Stimulated activated effector memory CD8-positive, alpha-beta T cell treated with anti-CD3 and anti-CD28 coated beads, Interleukin-12 subunit alpha, Interleukin-12 subunit beta, amount 100 ng/mL, for 72 hours (primary cell): ENCODE data around the gene KDM6A.
"Not testable (repeated sequence)": the region's sequence is repeated elsewhere in the genome, so short reads cannot be mapped to it uniquely, and the experiment has no call there.

Source experiments
- ATAC-seq: fragments of 150-1000 bp; cut with Tn5 transposase; 2 replicates; pipeline ENCODE4 v1.10.0; 2021
- DNase-seq, 2 donors: peaks; one replicate each; pipeline ENCODE4 v3.0.0; 2021 to 2022; ENCODE audit warnings: low spot score in 2 of 2
- H3K27ac Mint-ChIP-seq: one replicate; pipeline ENCODE4 v1.8.0; 2022; ENCODE audit warnings: mild to moderate bottlenecking, mixed read lengths
- H3K36me3 Mint-ChIP-seq: one replicate; pipeline ENCODE4 v1.8.0; 2022; ENCODE audit warnings: mild to moderate bottlenecking, mixed read lengths
- H3K4me1 Mint-ChIP-seq: one replicate; pipeline ENCODE4 v1.8.0; 2022; ENCODE audit warnings: mixed read lengths
- H3K4me3 Mint-ChIP-seq: one replicate; pipeline ENCODE4 v1.8.0; 2022; ENCODE audit warnings: mild to moderate bottlenecking, mixed read lengths
- H3K9me3 Mint-ChIP-seq: one replicate; pipeline ENCODE4 v1.8.0; 2022; ENCODE audit warnings: mixed read lengths

Gene KDM6A

DNA sequence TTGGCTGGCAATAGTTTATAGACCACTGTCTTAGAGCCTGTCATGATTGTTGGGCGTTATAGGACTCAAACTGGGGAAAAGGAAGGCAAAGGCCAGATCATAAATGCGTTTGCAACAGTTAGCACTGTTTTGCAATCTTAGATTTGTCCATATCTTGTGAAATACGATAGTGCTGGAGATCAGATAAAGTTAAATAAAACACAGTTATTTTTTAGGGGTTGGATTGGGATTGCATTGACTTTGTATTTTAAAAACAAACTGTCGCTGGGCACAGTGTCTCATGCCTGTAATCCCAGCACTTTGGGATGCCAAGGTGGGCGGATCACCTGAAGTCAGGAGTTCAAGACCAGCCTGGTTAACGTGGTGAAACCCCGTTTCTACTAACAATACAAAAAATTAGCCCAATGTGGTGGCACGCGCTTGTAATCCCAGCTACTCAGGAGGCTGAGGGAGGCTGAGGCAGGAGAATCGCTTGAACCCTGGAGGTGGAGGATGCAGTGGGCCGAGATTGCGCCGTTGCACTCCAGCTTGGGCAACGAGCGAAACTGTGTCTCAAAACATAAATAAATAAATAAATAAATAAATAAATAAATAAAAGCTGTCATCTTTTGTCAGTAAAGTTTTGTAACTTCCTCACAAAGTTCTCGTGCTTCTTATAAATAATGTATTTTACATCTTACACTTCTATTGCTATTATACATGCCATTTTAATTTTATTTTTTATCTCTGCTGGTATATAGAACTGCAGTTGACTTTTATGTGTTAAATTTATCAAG, 117.2 kb downstream of the KDM6A start:
- Mint-ChIP-seq H3K4me1 (peaks cover 38% of the 10 kb centered on the region), H3K9me3 (peaks cover 2% of the 10 kb centered on the region), H3K4me3 (no peak overlapping the region), H3K27ac (no peak overlapping the region), H3K36me3 (peaks cover 15% of the 10 kb centered on the region)
- no peak for ATAC-seq
- no peak for DNase-seq

DNA sequence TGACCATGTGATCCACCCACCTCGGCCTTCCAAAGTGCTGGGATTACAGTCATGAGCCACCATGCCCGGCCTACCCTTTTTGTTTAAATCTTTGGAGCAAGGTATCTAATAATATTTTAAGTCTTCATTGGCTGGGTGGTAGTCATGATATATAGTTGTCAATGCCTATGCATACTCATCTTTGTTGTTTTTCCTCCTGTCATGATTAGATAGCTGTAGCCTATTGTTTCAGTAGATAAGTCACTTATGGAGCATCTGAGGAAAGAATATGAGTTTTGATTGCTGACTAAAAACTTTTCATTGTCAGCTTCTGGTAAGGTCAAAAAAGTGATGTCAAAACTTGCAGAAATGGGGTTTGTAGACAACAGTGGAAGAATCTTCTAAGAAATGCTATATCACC, 119.8 kb downstream of the KDM6A start:
- peaks cover 45% of the 10 kb centered on the region for H3K4me1 Mint-ChIP-seq
- H3K27ac Mint-ChIP-seq: no peak overlapping the region
- peak; percentile 50 for ATAC-seq
- DNase-seq: no peak
- no peak overlapping the region for H3K4me3 Mint-ChIP-seq
- H3K36me3 Mint-ChIP-seq: peaks cover 15% of the 10 kb centered on the region
- H3K9me3 Mint-ChIP-seq: peaks cover 2% of the 10 kb centered on the region

GRCh38 chrX:44996277-44996676, 123.3 kb downstream of the KDM6A start:
- no peak for DNase-seq

DNA sequence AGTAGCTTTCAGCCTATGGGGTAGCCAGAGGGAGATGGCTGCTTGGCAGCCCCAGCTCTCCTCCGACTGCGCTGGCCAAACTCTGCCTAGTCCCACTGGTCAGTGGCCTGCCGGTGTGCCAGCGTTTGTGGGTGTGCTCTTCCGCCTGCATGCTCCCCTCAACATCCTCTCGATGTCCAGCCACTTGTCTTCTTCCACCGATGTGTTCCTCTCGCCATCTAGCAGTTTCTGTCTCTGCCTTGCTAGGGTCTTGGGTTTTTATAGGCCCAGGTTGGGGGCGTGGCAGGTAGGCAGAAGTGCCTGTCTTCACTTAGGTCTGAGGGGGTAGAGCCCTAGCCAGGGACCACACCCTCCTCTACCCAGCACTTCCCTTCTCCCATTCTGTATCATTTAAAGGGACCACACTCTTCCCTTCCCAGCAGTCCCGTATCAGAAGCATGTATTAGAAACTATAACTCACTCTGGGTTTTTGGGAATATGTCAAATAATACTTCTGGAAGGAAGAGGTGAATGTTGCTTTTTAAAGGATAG, 124.4 kb downstream of the KDM6A start:
- H3K36me3 Mint-ChIP-seq: peaks cover 19% of the 10 kb centered on the region
- H3K9me3 Mint-ChIP-seq: no peaks in the 10 kb centered on the region
- ATAC-seq (no peak), DNase-seq (no peak)
- H3K27ac Mint-ChIP-seq: peak overlapping the region; percentile 30
- peak overlapping the region; percentile 31 for H3K4me3 Mint-ChIP-seq
- peaks cover 45% of the 10 kb centered on the region for H3K4me1 Mint-ChIP-seq

More at GRCh38 chrX:44996277-44996676, 123.3 kb downstream of the KDM6A start:
- H3K4me1 Mint-ChIP-seq: peaks cover 45% of the 10 kb centered on the region
- peaks cover 19% of the 10 kb centered on the region for H3K36me3 Mint-ChIP-seq
- no peaks in the 10 kb centered on the region for H3K9me3 Mint-ChIP-seq
- peak; percentile 98 for ATAC-seq
- no peak overlapping the region for H3K4me3 Mint-ChIP-seq
- H3K27ac Mint-ChIP-seq: no peak overlapping the region

DNA sequence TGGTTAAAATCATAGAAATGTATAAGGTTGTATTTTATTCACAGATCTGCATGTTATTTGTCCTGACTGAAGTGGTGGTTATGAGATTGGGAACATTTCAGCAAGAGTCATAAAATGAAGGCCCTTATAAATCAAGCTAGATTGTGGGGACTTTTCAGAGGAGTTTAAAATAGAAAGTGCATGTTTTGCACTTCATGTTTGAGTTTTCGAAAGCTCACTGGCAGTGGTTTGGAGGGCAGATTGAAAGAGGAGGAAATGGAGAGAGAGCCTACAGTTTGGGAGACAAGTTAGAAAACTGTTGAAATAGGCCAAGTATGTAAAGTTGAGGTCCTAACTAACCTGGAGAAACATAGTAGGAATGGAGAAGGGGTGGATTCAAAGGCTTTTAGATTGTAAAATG, 124.9 kb downstream of the KDM6A start:
- Mint-ChIP-seq H3K36me3 (peaks cover 16% of the 10 kb centered on the region), H3K4me3 (peak overlapping the region; percentile 31), H3K9me3 (no peaks in the 10 kb centered on the region), H3K27ac (peak overlapping the region; percentile 30), H3K4me1 (peaks cover 45% of the 10 kb centered on the region)
- ATAC-seq: no peak
- no peak for DNase-seq

GRCh38 chrX:44999237-44999636, 126.2 kb downstream of the KDM6A start:
- ATAC-seq: peak; percentile 71
- Mint-ChIP-seq H3K27ac (peak overlapping the region; percentile 9), H3K4me1 (peaks cover 51% of the 10 kb centered on the region)
- not testable (repeated sequence) for H3K9me3 Mint-ChIP-seq, H3K4me3 Mint-ChIP-seq, H3K36me3 Mint-ChIP-seq, DNase-seq

DNA sequence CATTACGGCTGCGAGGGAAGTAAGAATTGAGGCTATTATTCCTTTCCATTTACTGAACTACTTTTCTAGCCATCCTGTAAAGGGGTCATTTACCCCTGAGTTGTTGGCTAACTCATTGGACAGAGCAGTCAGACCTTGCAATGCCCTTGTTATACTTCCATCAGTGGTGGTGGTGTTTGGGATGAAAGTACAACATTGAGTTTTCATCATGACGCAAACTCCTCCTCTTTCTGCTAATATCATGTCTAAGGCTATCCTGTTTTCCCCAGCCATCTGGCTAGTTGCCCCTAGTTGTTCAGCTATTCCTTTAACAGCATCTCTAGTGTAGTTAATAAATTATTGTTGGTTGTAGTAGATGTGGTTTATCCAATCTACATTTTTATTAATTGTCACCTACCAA, 126.9 kb downstream of the KDM6A start:
- not testable (repeated sequence) for H3K4me3 Mint-ChIP-seq, ATAC-seq, H3K9me3 Mint-ChIP-seq, DNase-seq, H3K36me3 Mint-ChIP-seq
- peaks cover 47% of the 10 kb centered on the region for H3K4me1 Mint-ChIP-seq
- peak overlapping the region; percentile 9 for H3K27ac Mint-ChIP-seq

DNA sequence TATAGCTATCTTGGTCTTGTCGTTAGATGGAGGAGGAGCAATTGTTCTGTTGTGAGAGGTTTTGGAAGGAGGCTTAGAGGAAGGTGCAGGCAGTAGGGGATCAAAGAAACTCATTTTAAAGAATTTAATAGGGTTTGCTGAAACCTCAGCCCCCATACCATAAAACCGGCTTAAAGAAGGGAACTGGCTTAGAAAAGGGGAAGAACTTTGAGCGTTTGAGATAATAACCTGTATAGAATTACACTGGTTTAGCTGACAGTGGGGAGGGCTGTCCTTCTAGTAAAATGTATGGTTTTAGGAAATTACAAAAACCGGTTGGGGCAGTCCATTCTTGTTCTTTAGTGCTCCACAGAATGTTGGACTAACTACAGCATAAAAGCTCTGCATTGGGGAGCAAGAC, 128.1 kb downstream of the KDM6A start:
- H3K36me3 Mint-ChIP-seq: peaks cover 10% of the 10 kb centered on the region
- DNase-seq (no peak), ATAC-seq (no peak)
- no peaks in the 10 kb centered on the region for H3K9me3 Mint-ChIP-seq
- peak overlapping the region; percentile 54 for H3K4me3 Mint-ChIP-seq
- peak overlapping the region; percentile 60 for H3K27ac Mint-ChIP-seq
- peaks cover 50% of the 10 kb centered on the region for H3K4me1 Mint-ChIP-seq

DNA sequence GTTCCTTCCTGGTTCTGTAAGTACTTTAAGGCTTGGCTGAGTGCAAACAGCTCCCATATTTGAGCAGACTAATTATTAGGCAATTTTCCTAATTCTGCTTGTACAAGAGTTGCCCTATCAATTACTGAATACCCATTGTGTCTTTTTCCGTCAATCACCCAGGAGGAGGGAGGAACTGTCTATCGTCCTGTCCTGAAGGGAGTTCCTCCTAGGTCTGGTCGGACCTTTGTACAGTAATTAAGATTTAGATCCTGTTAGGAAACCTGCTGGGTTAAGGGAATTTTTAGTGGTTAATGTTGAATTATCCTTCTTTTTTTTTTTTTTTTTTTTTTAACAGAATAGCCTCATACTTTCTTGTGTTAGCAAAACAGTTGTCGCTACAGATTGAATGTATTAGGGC, 130.1 kb downstream of the KDM6A start:
- Mint-ChIP-seq H3K4me1 (peaks cover 47% of the 10 kb centered on the region), H3K4me3 (no peak overlapping the region), H3K36me3 (peaks cover 16% of the 10 kb centered on the region), H3K27ac (no peak overlapping the region), H3K9me3 (no peaks in the 10 kb centered on the region)
- ATAC-seq: no peak
- no peak for DNase-seq

DNA sequence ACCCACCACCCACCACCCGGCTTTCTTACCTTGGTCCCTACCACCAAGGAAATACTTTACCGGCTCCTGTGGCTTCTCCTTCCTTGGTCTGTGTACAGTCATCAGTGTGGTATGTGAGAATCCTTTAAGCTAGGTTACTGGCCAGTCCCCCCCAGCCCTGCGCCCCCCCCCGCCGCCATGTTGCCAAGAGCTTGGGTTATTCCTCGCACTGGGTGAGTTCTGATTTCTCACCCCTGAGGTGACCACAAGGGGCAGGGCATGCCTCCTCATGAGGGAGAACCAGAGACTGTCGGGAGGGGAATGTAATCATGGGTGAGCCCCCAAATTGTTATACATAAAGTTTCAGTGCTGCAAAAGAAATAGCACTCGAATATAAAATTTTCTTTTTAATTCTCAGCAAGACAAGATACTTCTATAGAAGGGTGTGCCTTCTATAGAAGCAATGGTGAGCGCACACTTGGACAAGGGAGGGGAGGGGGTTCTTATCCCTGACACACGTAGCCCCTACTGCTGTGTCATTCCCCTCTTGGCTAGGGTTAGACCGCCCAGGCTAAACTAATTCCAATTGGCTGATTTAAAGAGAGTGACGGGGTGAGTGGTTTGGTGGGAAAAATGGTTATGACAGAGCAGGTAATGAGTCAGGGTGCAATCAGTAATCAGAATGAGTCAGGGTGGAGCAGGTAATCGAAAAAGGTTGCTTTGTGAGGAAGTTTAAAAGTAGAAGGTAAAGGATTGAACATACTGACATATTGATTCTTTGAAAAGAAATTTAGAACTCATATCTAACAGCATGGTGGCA, 133.2 kb downstream of the KDM6A start:
- peak overlapping the region; percentile 75 for H3K27ac Mint-ChIP-seq
- peak; percentile 78 for ATAC-seq
- H3K4me1 Mint-ChIP-seq: peaks cover 39% of the 10 kb centered on the region
- peaks cover 13% of the 10 kb centered on the region for H3K36me3 Mint-ChIP-seq
- no peaks in the 10 kb centered on the region for H3K9me3 Mint-ChIP-seq
- DNase-seq: no peak
- peak overlapping the region; percentile 42 for H3K4me3 Mint-ChIP-seq

GRCh38 chrX:45007598-45007997, 134.6 kb downstream of the KDM6A start:
- Mint-ChIP-seq H3K27ac (peak overlapping the region; percentile 77), H3K4me1 (peaks cover 34% of the 10 kb centered on the region), H3K4me3 (peak overlapping the region; percentile 36), H3K36me3 (peaks cover 13% of the 10 kb centered on the region), H3K9me3 (no peaks in the 10 kb centered on the region)
- DNase-seq (no peak), ATAC-seq (peak; percentile 72)

GRCh38 chrX:45009371-45010000, 136.5 kb downstream of the KDM6A start:
- H3K9me3 Mint-ChIP-seq: no peaks in the 10 kb centered on the region
- H3K36me3 Mint-ChIP-seq: peaks cover 13% of the 10 kb centered on the region
- ATAC-seq (no peak), DNase-seq (no peak)
- peaks cover 41% of the 10 kb centered on the region for H3K4me1 Mint-ChIP-seq
- H3K4me3 Mint-ChIP-seq: no peak overlapping the region
- no peak overlapping the region for H3K27ac Mint-ChIP-seq

DNA sequence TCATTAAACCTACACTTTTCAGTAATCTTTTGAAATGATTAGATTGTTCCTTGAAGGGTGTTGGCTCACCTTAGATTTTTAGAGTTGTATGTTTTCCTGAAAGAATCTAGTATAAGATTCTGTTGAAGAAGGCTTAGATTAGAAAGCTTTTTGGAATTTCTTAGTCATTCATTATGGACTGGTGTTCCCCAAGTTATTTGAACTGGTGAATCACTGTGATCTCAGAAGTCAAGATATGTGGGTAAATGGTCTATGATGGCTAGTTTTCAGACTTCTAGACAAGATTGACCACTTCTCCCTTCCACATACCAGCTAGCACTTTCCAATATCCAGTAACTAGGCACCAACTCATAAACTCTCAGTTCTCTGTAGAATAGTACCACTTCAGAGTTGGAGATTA, 138.1 kb downstream of the KDM6A start:
- Mint-ChIP-seq H3K27ac (peak overlapping the region; percentile 26), H3K9me3 (no peaks in the 10 kb centered on the region), H3K4me3 (no peak overlapping the region), H3K4me1 (peaks cover 37% of the 10 kb centered on the region), H3K36me3 (peaks cover 6% of the 10 kb centered on the region)
- DNase-seq (no peak), ATAC-seq (no peak)

- DNase-seq: no peak
- Mint-ChIP-seq H3K9me3 (no peaks in the 10 kb centered on the region), H3K36me3 (peaks cover 2% of the 10 kb centered on the region), H3K4me1 (peaks cover 32% of the 10 kb centered on the region), H3K4me3 (no peak overlapping the region), H3K27ac (no peak overlapping the region)
- no peak for ATAC-seq
Observed at GRCh38 chrX:45011597-45011996, 138.6 kb downstream of the KDM6A start.

GRCh38 chrX:45017946-45018345, 145.0 kb downstream of the KDM6A start:
- Mint-ChIP-seq H3K9me3 (no peaks in the 10 kb centered on the region), H3K4me1 (peaks cover 38% of the 10 kb centered on the region), H3K4me3 (no peak overlapping the region), H3K27ac (no peak overlapping the region), H3K36me3 (peaks cover 12% of the 10 kb centered on the region)
- DNase-seq: no peak
- ATAC-seq: no peak
